Stimulated activated CD4-positive, alpha-beta T cell treated with anti-CD3 and anti-CD28 coated beads, Interleukin-15, amount 100 ng/mL, for 24 hours (primary cell): ENCODE measurements around the gene CIAO2B.
"Not testable (repeated sequence)": the region's sequence is repeated elsewhere in the genome, so short reads cannot be mapped to it uniquely, and the experiment has no call there.

Experiments used
- DNase-seq: peaks from one replicate; pipeline ENCODE4 v3.0.0-alpha.2; 2020

The CIAO2B gene

GRCh38 chr16:66934138-66934838, at the start of gene CIAO2B:
CIAO2B (minus strand) TSS chr16:66934402; CDS start chr16:66934364, 38 bp downstream.
- DNase-seq, result peak; percentile 93

GRCh38 chr16:66983033-66983432, 48.8 kb upstream of the CIAO2B start:
- no peak for DNase-seq

- DNase-seq, result no peak
Measured at GRCh38 chr16:66979011-66979717, 45.0 kb upstream of the CIAO2B start.

- peak; percentile 95 for DNase-seq
Measured at GRCh38 chr16:66977341-66978113, 43.3 kb upstream of the CIAO2B start.

DNA sequence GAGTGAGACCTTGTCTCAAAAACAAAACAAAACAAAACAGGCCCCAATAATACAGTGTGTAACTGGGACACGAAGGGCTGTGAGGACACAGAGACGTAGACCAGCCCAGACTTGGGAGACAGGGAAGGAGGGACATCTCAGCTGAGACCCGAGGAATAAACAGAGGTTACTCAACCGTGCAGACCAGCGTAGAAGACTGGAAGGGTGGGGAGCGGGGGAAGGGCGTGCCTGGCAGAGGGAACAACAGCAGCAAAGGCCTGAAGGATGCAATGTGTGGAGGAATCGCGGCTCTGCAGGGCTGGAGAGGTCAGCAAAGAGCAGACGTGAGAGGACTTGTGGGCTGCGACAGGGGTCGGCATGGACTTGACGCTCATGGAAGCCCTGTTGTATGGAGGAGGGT, 42.5 kb upstream of the CIAO2B start:
- no peak for DNase-seq

DNA sequence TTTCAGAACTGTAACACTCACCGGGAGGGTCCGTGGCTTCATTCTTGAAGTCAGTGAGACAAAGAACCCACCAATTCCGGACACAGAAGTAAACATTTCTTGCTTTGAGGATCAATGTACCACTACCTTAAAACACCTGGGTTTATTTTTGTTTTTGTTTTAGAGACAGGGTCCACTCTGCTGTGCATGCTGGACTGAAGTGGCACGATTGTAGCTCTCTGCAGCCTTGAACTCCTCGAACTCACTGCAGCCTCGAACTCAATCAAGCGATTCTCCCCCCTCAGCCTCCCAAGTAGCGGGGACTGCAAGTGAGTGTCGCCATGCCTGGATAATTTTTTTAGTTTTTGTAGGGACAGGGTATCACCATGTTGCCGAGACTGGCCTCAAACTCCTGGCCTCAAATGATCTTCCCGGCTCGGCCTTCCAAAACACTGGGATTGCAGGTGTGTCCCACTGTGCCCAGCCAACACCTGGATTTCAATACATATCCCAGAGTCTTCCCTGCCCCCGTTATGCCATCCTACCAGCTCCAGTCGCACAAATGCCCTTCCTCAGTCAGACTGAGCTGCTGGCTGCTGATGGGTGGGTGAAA, 41.2 kb upstream of the CIAO2B start:
- no peak for DNase-seq

DNA sequence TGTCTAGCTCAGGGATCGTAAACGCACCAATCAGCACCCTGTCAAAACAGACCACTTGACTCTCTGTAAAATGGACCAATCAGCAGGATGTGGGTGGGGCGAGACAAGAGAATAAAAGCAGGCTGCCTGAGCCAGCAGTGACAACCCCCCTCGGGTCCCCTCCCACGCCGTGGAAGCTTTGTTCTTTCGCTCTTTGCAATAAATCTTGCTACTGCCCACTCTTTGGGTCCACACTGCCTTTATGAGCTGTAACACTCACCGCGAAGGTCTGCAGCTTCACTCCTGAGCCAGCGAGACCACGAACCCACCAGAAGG, 40.7 kb upstream of the CIAO2B start:
- DNase-seq, result peak; percentile 70

DNA sequence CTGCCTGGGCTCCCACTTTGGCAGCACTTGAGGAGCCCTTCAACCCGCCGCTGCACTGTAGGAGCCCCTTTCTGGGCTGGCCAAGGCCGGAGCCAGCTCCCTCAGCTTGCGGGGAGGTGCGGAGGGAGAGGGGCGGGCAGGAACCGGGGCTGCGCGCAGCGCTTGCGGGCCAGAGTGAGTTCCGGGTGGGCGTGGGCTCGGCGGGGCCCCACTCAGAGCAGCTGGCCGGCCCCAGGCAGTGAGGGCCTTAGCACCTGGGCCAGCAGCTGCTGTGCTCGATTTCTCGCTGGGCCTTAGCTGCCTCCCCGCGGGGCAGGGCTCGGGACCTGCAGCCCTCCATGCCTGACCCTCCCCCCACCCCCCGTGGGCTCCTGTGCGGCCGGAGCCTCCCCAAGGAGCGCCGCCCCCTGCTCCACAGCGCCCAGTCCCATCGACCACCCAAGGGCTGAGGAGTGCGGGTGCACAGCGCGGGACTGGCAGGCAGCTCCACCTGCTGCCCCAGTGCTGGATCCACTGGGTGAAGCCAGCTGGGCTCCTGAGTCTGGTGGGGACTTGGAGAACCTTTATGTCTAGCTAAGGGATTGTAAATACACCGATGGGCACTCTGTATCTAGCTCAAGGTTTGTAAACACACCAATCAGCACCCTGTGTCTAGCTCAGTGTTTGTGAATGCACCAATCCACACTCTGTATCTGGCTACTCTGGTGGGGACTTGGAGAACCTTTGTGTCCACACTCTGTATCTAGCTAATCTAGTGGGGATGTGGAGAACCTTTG, 40.1 kb upstream of the CIAO2B start:
- DNase-seq, result not testable (repeated sequence)

- DNase-seq, result no peak
Measured at GRCh38 chr16:66973716-66974115, 39.5 kb upstream of the CIAO2B start.

- DNase-seq, result no peak
Measured at GRCh38 chr16:66972983-66973382, 38.8 kb upstream of the CIAO2B start.

GRCh38 chr16:66970775-66971720, 36.8 kb upstream of the CIAO2B start:
- DNase-seq, result no peak

- DNase-seq, result no peak
Measured at GRCh38 chr16:66968847-66969246, 34.6 kb upstream of the CIAO2B start.

- no peak for DNase-seq
Measured at GRCh38 chr16:66964049-66964448, 29.8 kb upstream of the CIAO2B start.

GRCh38 chr16:66961914-66962313, 27.7 kb upstream of the CIAO2B start:
- DNase-seq, result no peak

GRCh38 chr16:66961065-66961744, 27.0 kb upstream of the CIAO2B start, which contains the start of gene CES3:
CES3 (plus strand) TSS chr16:66961266; CDS start chr16:66961308, 42 bp downstream.
- DNase-seq, result peak; percentile 81

DNA sequence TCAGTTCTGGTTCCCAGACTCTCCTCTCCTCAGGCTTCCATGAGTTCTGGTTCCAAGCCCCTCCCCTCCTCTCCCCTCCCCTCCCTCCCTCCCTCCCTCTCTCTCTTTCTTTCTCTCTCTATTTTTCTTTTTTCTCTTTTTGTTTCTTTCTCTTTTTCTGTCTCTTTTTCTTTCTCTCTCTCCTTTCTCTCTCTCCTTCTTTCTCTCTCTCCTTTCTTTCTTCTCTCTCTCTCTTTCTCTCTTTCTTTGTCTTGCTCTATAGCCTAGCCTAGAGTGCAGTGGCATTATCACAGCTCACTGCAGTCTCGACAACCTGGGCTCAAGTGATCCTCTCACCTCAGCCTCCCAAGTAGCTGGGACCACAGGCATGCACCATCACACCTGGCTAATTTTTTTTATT, 26.1 kb upstream of the CIAO2B start:
- no peak for DNase-seq

GRCh38 chr16:66959704-66960161, 25.5 kb upstream of the CIAO2B start:
- DNase-seq, result no peak

DNA sequence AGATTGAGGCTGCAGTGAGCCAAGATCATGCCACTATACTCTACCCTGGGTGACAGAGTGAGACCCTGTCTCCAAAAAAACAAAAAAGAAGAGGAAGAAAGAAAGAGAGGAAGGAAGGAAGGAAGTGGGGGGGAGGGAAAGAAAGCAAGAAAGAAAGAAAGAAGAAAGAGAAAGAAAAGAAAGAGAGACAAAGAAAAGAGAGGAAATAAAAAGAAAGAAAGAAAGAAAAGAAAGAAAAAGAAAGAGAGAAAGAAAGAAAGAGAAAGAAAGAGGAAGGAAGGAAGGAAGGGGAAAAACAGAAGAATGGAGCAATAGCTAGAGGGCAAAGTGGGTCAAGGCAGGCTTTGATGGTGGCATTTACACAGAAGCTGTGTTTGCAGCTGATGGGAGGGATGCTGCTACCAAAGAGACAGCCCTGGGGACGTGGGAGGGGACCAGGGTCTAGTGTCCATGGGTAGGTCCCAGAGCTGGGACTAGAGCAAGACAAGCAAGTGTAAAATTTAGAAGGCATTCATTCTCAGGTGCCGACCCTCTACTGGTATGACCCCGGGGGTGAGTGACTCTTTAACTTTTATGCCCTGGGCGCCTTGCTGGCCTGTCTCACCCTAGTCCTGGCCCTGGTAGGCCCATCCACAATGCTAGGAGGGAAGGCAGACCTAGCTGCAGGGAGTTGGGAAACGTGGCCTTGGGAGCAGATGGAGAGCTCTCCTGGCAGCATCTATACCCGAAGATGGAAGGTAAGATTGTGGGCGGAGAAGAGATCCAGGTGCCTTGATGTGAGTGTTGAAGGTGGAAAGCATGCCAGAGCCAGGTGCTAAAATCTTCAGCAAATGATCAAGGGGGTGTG, 24.9 kb upstream of the CIAO2B start:
- DNase-seq, result no peak

DNA sequence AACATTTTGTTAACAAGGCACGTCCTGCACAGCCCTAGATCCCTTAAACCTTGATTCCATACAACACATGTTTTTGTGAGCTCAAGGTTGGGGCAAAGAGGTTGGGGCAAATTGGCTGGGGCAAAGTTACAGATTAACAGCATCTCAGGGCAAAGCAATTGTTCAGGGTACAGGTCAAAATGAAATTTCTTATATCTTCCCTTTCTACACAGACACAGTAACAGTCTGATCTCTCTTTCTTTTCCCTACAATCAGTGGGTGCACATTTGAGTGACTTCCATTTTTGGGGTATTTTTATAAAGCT, 21.9 kb upstream of the CIAO2B start:
- DNase-seq, result not testable (repeated sequence)
